CD1c-positive myeloid dendritic cell (primary cell): ENCODE data around the gene FBXO46.
"Not testable (repeated sequence)": the region's sequence is repeated elsewhere in the genome, so short reads cannot be mapped to it uniquely, and the experiment has no call there.

Source experiments
- DNase-seq: peaks from one replicate; pipeline ENCODE4 v3.0.0-alpha.2; 2016; ENCODE audit errors: extremely low spot score

FBXO46 gene

GRCh38 chr19:45728683-45729082 is 2.0 kb downstream of the FBXO46 start:
- not testable (repeated sequence) for DNase-seq

GRCh38 chr19:45720065-45720464 is 10.6 kb downstream of the FBXO46 start:
- DNase-seq = not testable (repeated sequence)

GRCh38 chr19:45717983-45718650 is 12.6 kb downstream of the FBXO46 start:
- DNase-seq = no peak

GRCh38 chr19:45717131-45717982 is 13.3 kb downstream of the FBXO46 start:
- peak; percentile 99 for DNase-seq

GRCh38 chr19:45716359-45717130 is 14.2 kb downstream of the FBXO46 start:
- no peak for DNase-seq

GRCh38 chr19:45715139-45715538 is 15.6 kb downstream of the FBXO46 start:
- DNase-seq = no peak

- DNase-seq = no peak
These were observed 17.6 kb downstream of the FBXO46 start for GRCh38 chr19:45713141-45713540.

- no peak for DNase-seq
These were observed 18.0 kb downstream of the FBXO46 start for GRCh38 chr19:45712699-45713067.

- DNase-seq = no peak
These were observed 18.6 kb downstream of the FBXO46 start for GRCh38 chr19:45711851-45712698.

- DNase-seq = no peak
These were observed 20.2 kb downstream of the FBXO46 start for GRCh38 chr19:45710356-45711130.

GRCh38 chr19:45705710-45706415 is 24.8 kb downstream of the FBXO46 start:
- DNase-seq = no peak

- no peak for DNase-seq
These were observed 25.6 kb downstream of the FBXO46 start for GRCh38 chr19:45705115-45705514.

- DNase-seq = no peak
These were observed 29.0 kb downstream of the FBXO46 start for GRCh38 chr19:45701676-45702075.

GRCh38 chr19:45693106-45693788 is 37.4 kb downstream of the FBXO46 start:
- peak; percentile 75 for DNase-seq

GRCh38 chr19:45692187-45693105 is 38.2 kb downstream of the FBXO46 start, which contains the start of gene QPCTL:
TSS of gene QPCTL (plus strand) at chr19:45692666. CDS start at chr19:45692704, 38 bp downstream.
- peak; percentile 99 for DNase-seq

GRCh38 chr19:45691516-45692186 is 39.0 kb downstream of the FBXO46 start, which contains the start of gene SNRPD2:
TSS of gene SNRPD2 (minus strand) at chr19:45691953. CDS start at chr19:45691888, 65 bp downstream.
- DNase-seq = peak; percentile 97

- no peak for DNase-seq
These were observed 43.1 kb downstream of the FBXO46 start for GRCh38 chr19:45687599-45687998.
